Esophagus muscularis mucosa (tissue), 3 donors: ENCODE data around the gene WEE2.

Experiments
- POLR2A ChIP-seq: fragments of 450-650 bp; IDR thresholded peaks from one replicate; pipeline ENCODE4 v1.6.1; 2017; ENCODE audit warnings: antibody characterized with exemption, moderate library complexity, mild to moderate bottlenecking, low read depth
- POLR2AphosphoS5 ChIP-seq, 2 donors: sonication (generic); formaldehyde crosslinking; IDR thresholded peaks; one replicate each; pipeline ENCODE4 v1.6.1; 2017; ENCODE audit warnings: antibody characterized with exemption in 2 of 2
- TF ChIP-seq, protein P1 (sequence below), 3 experiments: fragments of 200-600 bp in 2 of 3; fragments of 450-650 bp in 1 of 3; sonication (generic) in 2 of 3; IDR thresholded peaks; one replicate each; pipeline ENCODE4 v1.5.1; 2017 to 2019; ENCODE audit warnings: antibody characterized with exemption in 3 of 3, mild to moderate bottlenecking in 2 of 3, moderate library complexity in 1 of 3

GRCh38 chr7:141679014-141679413, 29.1 kb upstream of the WEE2 start:
- TF ChIP-seq, protein P1, sequence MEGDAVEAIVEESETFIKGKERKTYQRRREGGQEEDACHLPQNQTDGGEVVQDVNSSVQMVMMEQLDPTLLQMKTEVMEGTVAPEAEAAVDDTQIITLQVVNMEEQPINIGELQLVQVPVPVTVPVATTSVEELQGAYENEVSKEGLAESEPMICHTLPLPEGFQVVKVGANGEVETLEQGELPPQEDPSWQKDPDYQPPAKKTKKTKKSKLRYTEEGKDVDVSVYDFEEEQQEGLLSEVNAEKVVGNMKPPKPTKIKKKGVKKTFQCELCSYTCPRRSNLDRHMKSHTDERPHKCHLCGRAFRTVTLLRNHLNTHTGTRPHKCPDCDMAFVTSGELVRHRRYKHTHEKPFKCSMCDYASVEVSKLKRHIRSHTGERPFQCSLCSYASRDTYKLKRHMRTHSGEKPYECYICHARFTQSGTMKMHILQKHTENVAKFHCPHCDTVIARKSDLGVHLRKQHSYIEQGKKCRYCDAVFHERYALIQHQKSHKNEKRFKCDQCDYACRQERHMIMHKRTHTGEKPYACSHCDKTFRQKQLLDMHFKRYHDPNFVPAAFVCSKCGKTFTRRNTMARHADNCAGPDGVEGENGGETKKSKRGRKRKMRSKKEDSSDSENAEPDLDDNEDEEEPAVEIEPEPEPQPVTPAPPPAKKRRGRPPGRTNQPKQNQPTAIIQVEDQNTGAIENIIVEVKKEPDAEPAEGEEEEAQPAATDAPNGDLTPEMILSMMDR (IDR thresholded peaks at IDR 0.05), result no peak
- TF ChIP-seq POLR2AphosphoS5 (IDR thresholded peaks at IDR 0.05) (no peak), POLR2A (no peak)
